HG03520 (cell line): ENCODE measurements around the gene CCL13.

ENCODE experiments used
- ATAC-seq: cut with Tn5 transposase; IDR thresholded peaks from one replicate; pipeline ENCODE4 v1.9.1; 2021; ENCODE audit warnings: mild to moderate bottlenecking, moderate library complexity; ENCODE audit not compliant: unreplicated experiment

CCL13 gene

DNA sequence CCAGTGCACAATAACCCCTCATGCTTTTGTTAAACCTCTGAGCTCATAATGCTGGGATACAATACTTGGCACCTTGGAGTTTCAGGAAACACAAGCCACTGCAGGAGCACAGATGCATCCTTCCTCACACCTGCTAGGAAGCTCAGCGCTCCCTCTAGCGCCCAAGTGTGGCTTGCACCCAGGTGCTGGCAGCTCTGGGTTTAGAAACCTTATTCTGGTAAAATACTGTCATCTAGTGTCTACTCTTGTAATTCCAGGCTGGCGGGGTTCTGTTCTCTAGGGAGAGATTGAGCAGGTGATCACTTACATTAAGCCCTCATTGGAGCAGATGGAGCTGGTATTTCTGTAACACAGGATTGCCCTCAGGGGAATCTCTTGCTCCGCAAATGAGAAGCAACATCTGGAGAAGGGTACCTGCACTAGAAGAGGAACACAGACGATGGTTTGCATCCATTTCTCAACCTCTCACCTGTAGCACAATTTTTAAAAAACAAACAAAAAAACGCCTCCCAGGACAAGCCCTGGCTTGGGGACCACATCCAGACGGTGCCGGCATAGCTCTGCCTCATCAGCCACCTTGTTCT, 5.3 kb downstream of the CCL13 start:
- ATAC-seq = no peak

DNA sequence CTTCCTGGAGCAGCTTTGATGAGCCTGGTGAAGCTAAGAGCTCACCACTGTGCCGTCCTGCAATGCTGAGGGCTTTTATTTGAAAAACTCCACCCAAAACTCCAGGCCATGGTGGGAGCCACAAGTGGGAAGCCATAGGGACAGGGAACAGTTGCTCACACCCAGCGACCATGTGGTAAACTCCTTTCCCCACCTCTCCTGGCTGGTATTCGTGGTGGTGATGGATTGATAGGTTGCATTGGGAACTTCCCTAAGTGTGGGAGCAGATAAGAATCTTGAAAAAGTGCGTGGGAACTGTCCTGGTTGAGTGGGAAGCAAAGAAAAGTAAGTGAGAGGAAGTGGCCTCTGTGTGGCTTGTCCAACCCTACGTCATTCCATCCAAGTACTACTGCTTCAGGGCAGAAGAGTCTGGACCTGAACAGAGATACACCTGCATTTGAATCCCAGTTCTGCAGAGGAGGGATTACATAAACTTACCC, 6.9 kb downstream of the CCL13 start, which contains the start of gene CCL1:
Gene CCL1 (minus strand): TSS at position 51 of the 479 bp plus-strand sequence. CDS start 72 bp downstream, outside the sequence.
- ATAC-seq = no peak

DNA sequence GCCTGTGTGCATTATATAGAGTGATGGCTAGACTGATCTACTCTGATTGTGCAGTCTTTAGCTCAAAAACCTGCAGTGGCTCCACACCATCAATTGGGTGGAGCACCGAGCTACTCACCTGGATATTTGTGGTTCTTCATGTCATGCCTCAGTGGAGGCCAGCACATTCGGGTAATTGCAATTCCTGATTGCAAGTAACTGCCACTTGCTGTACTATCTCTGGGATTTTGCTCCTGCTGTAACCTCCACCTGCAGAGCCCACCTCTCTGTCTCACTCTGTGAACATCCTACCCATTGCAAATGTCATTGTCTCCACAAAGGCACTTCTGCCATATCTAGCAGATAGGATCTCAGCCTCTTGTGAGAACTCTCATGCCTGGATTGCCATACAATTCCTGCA, 8.5 kb downstream of the CCL13 start:
- ATAC-seq = no peak

DNA sequence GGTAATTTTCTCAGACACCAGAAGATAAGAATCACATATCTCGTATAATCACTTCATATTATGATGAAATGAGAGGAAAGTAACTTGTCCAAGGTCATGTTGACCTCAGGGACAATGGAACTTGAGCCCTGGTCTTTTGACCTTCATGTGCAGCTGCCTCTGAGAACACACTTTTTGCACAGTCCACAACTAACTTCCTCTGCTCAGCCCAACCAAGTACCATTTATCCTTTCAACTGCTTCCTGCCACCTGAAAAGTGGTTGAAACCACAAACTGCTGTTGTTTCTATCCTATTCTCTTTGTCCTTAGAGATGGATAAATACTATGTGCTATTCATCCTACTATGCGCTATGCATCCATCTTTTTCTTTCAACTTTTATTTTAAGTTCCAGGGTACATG, 9.1 kb downstream of the CCL13 start:
- ATAC-seq = no peak

DNA sequence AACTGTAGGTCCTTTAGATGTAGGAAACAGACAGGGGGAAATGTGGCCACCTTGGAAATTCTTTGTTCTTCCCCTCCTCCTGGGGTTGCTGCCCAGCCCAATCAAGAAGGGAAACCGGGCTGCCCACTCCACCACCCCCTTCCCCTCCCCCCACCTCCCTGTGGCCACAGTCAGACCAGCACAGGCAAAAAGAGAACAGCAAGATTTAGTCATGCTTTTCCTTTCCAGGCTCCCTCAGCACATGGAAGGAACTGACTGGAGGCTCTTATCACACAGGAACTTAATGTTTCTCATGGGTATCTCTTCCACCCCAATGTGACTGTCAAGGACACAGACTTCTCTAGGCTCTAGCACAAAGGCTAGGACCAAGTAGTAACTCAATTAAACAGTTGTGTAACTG, 9.7 kb downstream of the CCL13 start:
- ATAC-seq = no peak

DNA sequence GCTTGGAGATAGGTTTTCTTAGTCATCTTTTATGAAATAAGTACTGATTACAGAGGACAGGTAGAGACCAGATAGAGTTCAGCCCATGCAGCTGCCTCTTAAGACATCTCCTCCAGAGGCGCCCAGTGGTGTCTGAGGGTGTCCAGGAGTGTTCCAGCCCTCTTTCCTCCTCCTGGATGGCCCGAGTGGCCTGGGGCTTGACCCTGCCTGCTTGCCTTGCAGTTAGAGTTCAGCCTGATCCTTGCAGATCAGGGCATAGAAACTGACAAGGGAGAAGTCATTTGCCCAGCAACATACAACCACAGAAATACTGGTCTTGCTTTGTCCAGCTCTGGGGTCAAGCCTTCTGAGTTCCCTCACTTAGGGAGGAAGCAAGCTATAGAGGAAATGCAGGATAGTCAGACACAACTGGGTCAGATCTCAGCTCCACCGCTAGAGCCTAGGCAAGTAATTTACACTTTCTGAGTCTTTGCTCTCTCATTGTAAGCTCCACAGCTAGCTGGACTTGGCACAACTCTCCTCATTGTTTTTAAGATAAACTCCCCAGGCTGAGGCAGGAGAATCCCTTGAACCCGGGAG, 10.3 kb downstream of the CCL13 start:
- ATAC-seq = no peak

DNA sequence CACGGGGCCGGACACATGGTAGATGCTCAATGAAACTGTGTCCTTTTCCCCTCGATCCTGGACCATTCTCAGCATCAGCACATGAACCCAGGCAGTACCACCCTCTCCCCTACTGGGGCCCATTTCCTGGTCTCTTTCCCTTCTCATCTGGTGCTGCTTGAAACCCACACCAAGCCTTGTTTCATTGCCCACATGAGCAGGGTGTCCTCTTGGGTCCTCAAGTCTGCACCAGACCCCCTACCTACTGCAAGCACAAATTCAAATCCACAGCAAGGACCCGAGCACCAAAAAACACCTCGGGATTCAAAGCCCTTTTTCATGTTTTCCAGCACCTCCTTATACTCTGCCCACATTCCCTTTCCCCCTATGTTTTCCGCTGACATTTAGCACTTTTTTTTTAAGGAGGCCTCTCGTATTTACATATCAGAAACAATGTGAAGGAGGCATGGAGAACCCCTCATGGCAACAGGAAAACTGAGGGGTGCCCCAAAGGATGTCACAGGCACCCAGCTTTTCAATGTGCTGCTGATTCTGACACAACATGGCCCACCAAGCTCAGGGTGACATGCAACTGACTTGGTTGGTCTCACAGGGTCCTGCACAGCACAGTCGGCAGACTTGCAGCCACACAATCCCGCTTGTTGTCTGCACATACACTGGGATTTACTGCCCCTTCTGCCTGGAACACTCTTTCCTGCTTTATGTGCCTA, 11.4 kb downstream of the CCL13 start:
- no peak for ATAC-seq

DNA sequence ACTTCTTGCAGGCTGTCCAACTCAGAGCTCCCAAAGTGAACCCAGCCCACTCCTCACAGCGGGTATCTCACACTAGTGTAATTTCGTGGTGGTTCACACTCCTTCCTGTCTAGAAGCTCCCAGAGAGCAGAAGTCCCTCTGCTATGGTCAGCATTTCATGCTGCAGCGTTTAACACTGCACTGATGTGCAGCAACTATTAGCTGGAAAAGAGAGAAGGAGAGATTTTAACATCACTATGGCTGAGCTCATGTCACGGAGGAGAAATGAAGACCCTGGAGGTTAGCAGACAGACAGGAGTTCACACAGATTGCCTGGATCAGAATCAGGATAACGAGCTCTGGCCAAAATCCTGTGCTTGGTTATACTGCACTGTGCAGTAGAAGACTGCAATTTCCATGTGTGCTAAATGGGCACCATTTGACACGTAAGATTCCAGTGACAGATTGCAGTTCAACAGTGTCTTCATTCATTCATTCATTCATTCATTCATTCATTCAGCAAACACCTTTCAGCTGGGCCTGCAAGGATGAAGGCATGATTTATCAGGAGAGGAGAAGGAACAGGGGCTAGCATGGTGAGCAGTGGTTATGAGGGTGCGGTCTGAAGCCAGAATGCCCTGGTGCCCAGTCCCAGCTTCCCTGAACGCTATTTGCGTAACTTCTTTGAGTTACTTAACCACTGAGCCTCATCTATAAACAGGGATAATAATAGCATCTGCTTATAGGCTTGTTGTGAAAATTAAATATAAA, 12.1 kb downstream of the CCL13 start:
- ATAC-seq = no peak

DNA sequence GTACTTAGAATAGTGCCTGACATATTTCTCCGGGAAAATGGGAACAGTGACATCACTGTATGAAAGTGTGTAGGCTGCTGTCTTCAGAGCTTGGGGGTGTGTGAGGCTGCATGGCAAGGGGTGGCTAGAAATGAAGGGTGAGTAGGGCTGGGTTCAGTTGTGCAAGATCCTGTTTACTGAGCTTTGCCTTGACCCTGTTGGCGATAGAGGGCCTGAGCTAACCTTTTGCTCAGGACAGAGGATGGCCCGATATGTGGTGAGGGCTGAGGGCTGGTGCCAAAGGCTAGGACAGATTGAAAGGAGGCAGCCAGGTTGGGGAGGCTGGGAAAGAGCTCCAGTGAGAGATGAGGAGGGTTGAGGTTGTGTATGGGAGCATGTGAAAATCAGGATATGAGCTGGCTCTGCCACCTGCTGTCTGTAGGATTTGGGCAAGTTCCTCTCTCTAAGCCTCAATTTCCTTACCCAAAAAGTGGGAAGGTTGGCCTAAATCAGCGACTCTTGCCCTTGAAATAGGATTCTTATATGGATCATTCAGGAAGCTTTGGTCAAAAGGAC, 12.7 kb downstream of the CCL13 start:
- no peak for ATAC-seq

DNA sequence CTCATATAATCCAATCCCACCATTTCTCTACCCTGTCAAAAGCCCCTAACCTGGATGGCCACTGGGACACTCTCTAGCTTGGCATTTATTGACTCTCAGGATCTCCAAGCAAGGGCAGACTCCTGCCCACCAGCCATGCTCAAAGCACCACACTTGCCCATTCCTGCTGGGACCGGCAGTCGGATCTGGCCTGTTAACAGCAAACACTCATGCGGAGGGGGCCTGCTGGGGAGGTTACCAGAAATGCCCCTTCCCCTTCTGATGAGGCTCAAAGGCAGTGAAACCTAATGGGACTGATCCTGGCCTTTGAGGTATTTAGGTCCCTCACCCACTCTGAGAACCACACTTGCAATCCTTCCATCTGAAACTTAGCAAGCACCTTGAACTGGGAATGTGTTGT, 13.3 kb downstream of the CCL13 start:
- ATAC-seq = no peak

DNA sequence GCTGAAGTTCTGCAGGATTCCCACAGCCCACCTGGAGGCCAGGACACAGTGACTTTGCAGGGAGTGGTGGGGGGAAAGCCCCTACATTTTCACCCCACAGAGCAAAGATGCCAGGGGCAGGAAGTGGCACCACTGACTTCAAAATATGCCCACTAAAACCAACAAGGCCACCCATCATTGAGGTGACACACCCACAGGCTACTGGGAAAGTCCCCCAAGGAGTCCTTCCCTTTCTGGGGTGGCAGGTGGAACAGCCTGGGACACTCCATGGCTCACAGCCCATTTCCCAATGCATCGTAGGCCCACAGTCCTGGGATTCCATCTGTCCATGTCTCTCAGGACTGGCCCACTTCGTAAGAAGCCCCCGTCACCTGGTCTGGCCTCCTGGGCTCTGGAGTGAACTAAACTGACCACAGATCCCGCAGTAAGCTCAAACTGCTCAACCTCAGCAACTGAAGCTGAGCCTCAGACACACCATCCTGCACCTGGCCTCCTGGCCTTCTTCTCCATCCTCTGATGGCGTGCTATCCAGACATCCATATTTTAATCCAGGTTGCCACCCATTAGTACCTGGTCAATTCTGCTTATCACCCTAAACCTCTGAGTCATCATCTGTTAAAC, 14.2 kb downstream of the CCL13 start:
- no peak for ATAC-seq

DNA sequence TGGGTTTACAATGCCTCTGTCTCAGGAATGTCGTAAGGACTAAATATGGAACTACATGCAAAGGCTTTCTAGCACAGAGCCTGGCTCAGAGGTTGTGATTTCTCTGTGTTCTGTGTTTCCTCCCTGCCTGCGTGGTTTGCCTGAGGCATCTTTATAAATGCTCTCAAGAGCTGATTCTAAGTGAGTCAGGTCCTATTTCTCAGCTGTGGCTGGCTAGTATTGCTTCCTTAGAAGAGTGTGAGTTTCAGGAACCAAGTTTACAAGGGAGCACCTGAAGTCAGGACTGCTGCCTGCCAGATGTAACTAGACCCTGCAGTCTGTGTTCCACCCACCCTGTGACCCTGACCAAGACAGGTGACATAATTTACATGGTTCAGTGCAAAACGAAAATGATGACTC, 14.7 kb downstream of the CCL13 start:
- no peak for ATAC-seq

DNA sequence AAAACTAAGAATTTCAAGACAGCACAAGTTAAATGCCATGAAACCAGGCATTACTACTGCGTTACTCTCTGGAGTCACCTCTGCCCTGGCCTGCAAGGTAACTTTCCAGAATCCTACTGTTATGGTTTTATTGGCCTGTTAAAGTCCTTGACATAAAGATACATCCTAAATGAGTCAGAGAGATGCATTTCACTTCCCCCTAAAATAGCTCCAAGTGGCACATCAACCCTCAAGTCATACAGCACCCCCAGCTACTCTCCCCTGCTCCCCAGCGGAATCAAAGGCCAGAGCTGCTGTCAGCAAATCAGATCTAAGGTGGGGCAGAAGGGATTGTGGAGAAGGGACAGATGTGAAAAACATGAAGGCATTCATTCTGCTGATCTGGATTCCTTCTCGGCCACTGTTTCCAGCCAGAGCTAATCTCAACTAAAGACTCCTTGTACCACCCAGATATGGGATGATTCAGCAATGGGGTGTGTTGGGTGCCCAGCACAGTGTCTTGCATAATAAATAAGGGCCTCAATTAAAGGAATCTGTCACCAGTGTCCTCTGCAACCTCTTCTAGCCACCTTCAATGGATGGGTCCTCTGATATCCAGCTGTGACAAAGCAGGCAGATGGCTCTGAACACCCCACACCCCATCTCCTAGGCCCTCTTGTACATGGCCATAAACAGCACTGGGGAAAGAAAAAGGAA, 15.3 kb downstream of the CCL13 start:
- no peak for ATAC-seq

DNA sequence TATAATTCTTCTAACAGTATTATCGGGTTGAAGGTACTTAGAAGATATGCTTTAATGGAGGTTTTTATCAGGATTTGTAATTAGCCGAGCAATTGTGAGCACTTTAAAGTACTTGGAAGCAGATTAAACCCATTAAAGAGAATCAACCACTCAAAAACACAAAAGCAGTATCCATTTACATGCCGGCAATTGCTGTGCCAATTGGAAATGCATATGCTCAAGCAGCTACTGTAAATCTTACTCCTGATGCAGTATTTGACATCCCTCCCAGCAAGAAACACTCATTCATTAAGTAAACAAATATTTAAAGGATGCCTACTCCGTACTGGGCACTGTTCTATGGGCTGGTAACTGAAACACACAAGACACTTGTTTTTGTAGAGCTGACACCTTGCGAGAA, 18.2 kb downstream of the CCL13 start:
- ATAC-seq = no peak

DNA sequence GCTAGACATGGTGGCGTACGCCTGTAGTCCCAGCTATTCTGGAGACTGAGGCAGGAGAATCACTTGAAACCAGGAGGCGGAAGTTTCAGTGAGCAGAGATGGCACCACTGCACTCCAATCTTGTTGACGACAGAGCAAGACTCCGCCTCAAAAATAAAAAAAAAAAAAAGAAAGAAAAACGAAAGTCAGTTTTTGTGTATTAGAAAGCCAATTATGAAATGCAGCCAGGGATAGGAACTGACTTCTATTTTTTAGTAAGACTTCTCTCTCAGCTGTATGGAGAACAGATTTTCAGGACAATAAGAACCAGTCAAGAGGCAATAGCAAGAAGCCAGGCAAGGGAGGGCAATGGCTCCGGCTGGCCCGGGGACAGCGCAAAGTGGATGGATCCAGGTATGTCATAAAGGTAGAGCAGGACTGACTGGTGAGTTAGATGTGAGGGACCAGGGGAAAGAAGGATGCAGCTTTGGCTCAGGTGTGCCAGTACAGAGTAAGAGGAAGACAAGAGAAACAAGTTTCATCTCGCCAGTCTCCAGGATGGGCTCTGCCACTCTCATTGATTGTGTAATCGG, 19.2 kb downstream of the CCL13 start:
- no peak for ATAC-seq

DNA sequence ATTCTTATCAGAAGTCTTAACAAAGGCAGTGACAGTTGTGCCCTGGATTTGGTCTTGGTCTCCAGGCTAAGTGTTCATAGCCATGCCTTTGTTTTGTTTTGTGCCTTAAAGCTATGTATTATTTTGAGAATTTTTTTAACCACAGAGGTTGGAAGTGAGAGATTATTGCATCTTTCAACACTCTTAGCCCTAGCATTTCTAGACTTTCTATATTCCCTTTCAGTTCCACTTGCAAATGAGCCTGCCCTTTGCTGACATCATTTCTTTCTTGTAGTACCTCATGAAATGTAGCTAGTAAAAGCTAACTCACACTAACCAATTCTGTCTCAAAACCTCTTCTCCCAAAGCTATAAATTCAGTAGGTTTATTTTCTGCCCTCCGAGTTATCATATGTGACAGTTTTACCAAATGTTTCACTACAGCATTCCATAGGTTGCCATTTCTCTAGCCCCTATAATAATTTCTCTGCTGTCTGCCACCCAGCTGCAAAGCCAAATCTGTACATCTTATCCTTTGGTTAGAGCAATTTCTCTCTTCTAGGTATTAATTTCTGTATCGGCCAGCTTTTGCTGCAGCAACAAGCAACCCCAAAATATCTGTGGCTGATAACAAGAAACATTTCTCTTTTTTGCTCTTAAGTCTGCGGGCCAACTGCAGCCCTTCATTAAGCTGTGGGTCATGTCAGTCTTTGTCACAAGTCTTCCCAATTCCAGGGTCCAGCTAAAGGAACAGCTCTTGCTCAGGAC, 21.0 kb downstream of the CCL13 start:
- no peak for ATAC-seq

DNA sequence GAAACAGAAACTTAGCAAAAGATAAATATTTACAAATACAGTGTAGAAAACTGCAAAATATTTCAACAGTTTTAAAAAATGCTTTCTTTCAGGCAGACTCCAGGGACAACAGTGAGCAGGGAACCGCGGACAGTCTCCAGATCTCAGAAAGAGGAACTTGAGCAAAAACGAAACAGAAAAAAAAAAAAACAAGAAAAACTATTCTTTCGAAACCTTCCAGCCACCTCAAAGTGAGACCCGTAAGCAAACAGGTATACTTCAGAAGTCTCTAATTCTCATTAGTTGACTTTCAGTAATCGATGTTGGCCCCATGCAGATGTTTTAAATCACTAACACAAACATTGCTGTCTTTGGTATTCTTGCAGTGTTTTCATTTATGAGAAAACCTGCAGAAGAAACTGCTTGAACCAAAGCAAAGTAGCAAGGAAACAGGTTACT, 22.4 kb downstream of the CCL13 start:
- peak; percentile 71 for ATAC-seq

DNA sequence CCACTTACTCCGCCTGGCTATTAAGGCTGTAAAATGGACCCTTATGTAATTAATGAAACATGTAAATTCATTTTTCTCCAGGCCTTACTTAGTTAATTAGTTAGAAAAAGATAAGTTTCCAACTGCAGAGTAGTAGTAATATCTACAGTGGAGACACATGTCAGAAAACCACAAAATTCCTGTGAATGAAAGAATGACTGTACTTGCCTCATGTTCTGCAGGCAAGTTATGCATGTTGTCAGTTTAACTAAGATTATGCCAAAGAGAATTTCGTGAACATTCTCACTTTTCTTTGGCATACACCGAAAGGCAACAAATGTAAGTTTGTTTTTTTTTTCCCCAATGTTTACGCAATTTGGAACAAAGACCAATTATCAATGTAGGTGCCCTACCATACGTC, 23.6 kb downstream of the CCL13 start:
- no peak for ATAC-seq

DNA sequence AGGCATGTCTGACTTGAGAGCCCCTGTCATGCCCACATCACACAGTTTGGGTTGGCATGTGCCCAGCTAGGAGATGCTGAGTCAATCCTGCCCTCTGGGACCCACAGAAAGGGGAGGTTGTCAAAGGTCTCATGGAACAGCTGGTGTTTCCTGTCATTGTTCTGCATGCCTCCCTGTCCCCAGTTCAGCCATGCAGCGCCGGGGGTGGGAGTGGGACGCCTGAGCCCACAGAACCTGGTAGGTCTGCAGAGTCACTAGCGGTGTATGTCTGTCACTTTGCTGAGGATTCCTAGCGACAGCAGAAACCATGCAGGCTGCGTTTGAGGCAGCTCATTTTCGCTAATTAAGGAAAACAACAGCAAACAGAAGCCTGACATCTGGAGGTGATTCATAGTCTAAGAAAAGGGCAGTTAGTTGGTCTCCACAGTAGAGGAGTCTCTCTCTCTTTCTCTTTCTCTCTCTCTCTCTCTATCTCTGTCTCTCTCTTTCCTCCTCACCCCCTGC, 26.4 kb downstream of the CCL13 start:
- ATAC-seq = no peak
